Epithelial cell of proximal tubule (primary cell): ENCODE data around the gene MBP. TPM values are rescaled to one million over a fixed set of nuclear protein-coding genes. Genes with fewer than 3 reads are reported as not detected.

Source experiments
- DNase-seq: peaks from one replicate; pipeline ENCODE4 v3.0.0-alpha.2; 2011; ENCODE audit warnings: low read depth
- H3K4me3 ChIP-seq: 2 replicates; pipeline ENCODE4 v1.5.1; 2011; ENCODE audit warnings: low read depth, mild to moderate bottlenecking, low read length
- CTCF ChIP-seq: conservative IDR thresholded peaks from 2 replicates; pipeline ENCODE4 v1.5.1; 2012; ENCODE audit warnings: low read depth, mild to moderate bottlenecking, low read length
- total RNA-seq: library from RNA; depleted of rRNA; stranded (reverse); fragments of >200 nt; gene quantifications from 2 replicates; pipeline ENCODE4 v1.2.3, GENCODE V29; 2015

Gene MBP
- total RNA-seq, 1 donor from 2014 or later, result 19.1 TPM

GRCh38 chr18:77017355-77017754 is 115.2 kb downstream of the MBP start:
- TF ChIP-seq CTCF, result no peak
- DNase-seq, result no peak
- no peak overlapping the region for H3K4me3 ChIP-seq

- no peak overlapping the region for H3K4me3 ChIP-seq
- no peak for TF ChIP-seq CTCF
- no peak for DNase-seq
Observed at GRCh38 chr18:77016936-77017335, 115.6 kb downstream of the MBP start.

GRCh38 chr18:77015771-77016710 is 116.5 kb downstream of the MBP start:
- H3K4me3 ChIP-seq, result no peak overlapping the region
- no peak for TF ChIP-seq CTCF
- no peak for DNase-seq

GRCh38 chr18:77015169-77015568 is 117.4 kb downstream of the MBP start:
- no peak for DNase-seq
- no peak for TF ChIP-seq CTCF
- H3K4me3 ChIP-seq, result no peak overlapping the region

- no peak for DNase-seq
- H3K4me3 ChIP-seq, result no peak overlapping the region
- no peak for TF ChIP-seq CTCF
Observed at GRCh38 chr18:77014538-77014937, 118.0 kb downstream of the MBP start.

- DNase-seq, result no peak
- TF ChIP-seq CTCF, result no peak
- H3K4me3 ChIP-seq, result no peak overlapping the region
Observed at GRCh38 chr18:77013811-77014521, 118.6 kb downstream of the MBP start.
